ENCODE data around the gene MED14.

Gene MED14

GRCh38 chrX:40603446-40603845 lies 131.9 kb downstream of the MED14 start:
- DNase-seq (ENCODE audit: low spot score), result no peak

All from GM03348 (cell line).